HepG2 (cell line): ENCODE data around the gene TMEM269. TPM values are rescaled to one million over a fixed set of nuclear protein-coding genes. Genes with fewer than 3 reads are reported as not detected.

Source experiments
- AFF4 ChIP-seq: sonication (generic); formaldehyde crosslinking; IDR thresholded peaks from 2 replicates; pipeline ENCODE4 v1.4.0; 2020; ENCODE audit warnings: missing genetic modification reagents
- BRF2 ChIP-seq: sonication (generic); formaldehyde crosslinking; IDR thresholded peaks from 2 replicates; pipeline ENCODE4 v1.8.1; 2022; ENCODE audit warnings: mild to moderate bottlenecking, missing genetic modification reagents
- EEA1 ChIP-seq: sonication (generic); formaldehyde crosslinking; IDR thresholded peaks from 2 replicates; pipeline ENCODE4 v1.5.1; 2020; ENCODE audit warnings: mild to moderate bottlenecking, missing genetic modification reagents, borderline replicate concordance
- HOXA3 ChIP-seq: sonication (generic); formaldehyde crosslinking; IDR thresholded peaks from 2 replicates; pipeline ENCODE4 v1.5.0; 2020; ENCODE audit warnings: missing genetic modification reagents
- RELA ChIP-seq: sonication (generic); formaldehyde crosslinking; IDR thresholded peaks from 2 replicates; pipeline ENCODE4 v1.4.0; 2020; ENCODE audit warnings: missing genetic modification reagents
- TBX3 ChIP-seq: fragments of 450-650 bp; IDR thresholded peaks from 2 replicates; pipeline ENCODE4 v1.6.1; 2017; ENCODE audit warnings: antibody characterized with exemption, mild to moderate bottlenecking, inconsistent platforms, borderline replicate concordance
- THRA ChIP-seq: sonication (generic); formaldehyde crosslinking; IDR thresholded peaks from 2 replicates; pipeline ENCODE4 v1.4.0; 2020; ENCODE audit warnings: missing genetic modification reagents, borderline replicate concordance
- XBP1 ChIP-seq: sonication (generic); formaldehyde crosslinking; IDR thresholded peaks from 2 replicates; pipeline ENCODE4 v1.5.0; 2020; ENCODE audit warnings: missing genetic modification reagents
- ZBTB7A ChIP-seq: sonication (generic); formaldehyde crosslinking; IDR thresholded peaks from 2 replicates; pipeline ENCODE4 v1.8.0; 2022; ENCODE audit warnings: mild to moderate bottlenecking, missing genetic modification reagents
- ZNF256 ChIP-seq: sonication (generic); formaldehyde crosslinking; conservative IDR thresholded peaks from 2 replicates; pipeline ENCODE4 v1.4.0; 2020; ENCODE audit warnings: missing genetic modification reagents
- ZNF800 ChIP-seq: sonication (generic); formaldehyde crosslinking; IDR thresholded peaks from 2 replicates; pipeline ENCODE4 v1.4.0; 2020; ENCODE audit warnings: missing genetic modification reagents
- ZSCAN12 ChIP-seq: sonication (generic); formaldehyde crosslinking; IDR thresholded peaks from 2 replicates; pipeline ENCODE4 v1.9.0; 2021; ENCODE audit warnings: mild to moderate bottlenecking, missing genetic modification reagents
- polyA plus RNA-seq, 8 experiments: library from polyadenylated mRNA; depleted of rRNA in 3 of 8; stranded (reverse) in 7 of 8; unstranded in 1 of 8; fragments of >200 nt; fragmentation: Illumina TruSeq in 4 of 8; extraction: Trizol in 4 of 8; gene quantifications; 2 replicates each; pipeline versions ENCODE4 v1.2.1 to v1.2.3, GENCODE V29; 2011 to 2016; ENCODE audit warnings: low read depth in 4 of 8, missing spikeins in 1 of 8, mixed read lengths in 1 of 8; ENCODE audit not compliant: insufficient read depth in 1 of 8
- total RNA-seq, 5 experiments: library from RNA; depleted of rRNA; stranded (reverse); fragments of >200 nt; fragmentation: Illumina TruSeq; extraction: Trizol; gene quantifications; 2 replicates each; pipeline ENCODE4 v1.2.3, GENCODE V29; 2016; ENCODE audit warnings: low read depth in 1 of 5
- TF ChIP-seq, protein P1 (sequence below): IDR thresholded peaks from 2 replicates; pipeline ENCODE4 v1.6.1; 2018; ENCODE audit warnings: missing genetic modification reagents, mild to moderate bottlenecking, missing compliant biosample characterization
- TF ChIP-seq, protein P2 (sequence below): IDR thresholded peaks from 2 replicates; pipeline ENCODE4 v1.6.1; 2012; ENCODE audit warnings: low read length, improper control_type of control experiment

Gene TMEM269
- total and polyA plus RNA-seq, 2 of the 13 experiments (the other 11 are each of a cell fraction or from before 2014, with no cell fraction given) = 0.15 to 0.21 TPM

DNA sequence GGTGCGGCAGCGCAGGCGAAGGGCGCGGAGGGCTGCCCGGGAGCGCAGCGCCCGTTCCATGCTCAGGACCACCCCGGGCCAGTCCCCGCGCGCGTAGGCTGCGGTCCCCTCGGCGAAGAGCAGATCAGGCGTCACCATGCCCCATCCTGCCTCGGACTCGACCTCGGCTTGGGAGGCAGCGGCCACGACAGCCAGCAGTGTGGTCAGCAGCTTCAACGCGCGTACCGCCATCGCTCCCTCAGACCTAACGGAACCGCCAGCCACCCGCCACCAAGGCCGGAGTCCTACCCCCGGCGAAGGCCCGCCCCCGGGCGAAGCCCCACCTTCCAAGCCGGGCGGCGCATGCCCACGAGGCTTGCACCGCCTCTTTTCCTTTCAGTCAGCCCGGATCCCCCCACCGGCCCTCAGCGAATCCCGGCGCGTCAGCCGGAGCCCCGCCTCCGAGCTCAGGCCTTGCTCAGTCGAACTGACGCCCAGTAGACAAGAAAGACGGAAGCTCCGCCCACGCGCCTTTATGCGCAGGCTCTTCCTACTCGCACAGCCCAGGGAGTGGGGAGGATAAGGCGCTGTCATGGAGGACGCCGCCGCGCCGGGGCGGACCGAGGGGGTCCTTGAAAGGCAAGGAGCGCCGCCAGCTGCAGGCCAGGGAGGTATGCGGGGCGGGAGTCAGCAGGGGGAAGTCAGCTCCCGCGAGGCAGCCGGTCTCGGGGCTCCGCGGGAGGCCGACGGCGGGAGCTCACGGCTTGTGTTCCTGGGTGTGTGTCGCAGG, 17.9 kb upstream of the TMEM269 start, which contains the start of the genes C1orf50 and P3H1 (continued):
- no peak for TF ChIP-seq ZNF800
- no peak for TF ChIP-seq AFF4 (CRISPR knock-in tag)
- TF ChIP-seq BRF2 (CRISPR knock-in tag) = no peak
- no peak for TF ChIP-seq XBP1 (CRISPR knock-in tag)
- TF ChIP-seq ZNF256 (CRISPR knock-in tag) = no peak
- TF ChIP-seq, protein P1, sequence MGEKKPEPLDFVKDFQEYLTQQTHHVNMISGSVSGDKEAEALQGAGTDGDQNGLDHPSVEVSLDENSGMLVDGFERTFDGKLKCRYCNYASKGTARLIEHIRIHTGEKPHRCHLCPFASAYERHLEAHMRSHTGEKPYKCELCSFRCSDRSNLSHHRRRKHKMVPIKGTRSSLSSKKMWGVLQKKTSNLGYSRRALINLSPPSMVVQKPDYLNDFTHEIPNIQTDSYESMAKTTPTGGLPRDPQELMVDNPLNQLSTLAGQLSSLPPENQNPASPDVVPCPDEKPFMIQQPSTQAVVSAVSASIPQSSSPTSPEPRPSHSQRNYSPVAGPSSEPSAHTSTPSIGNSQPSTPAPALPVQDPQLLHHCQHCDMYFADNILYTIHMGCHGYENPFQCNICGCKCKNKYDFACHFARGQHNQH = no peak
- TF ChIP-seq EEA1 (CRISPR knock-in tag) = 0 out of 2 replicates have a peak, but pooled peaks have one; percentile 39
- TF ChIP-seq THRA (CRISPR knock-in tag) = no peak; the same call in 1 of the 2 replicates
- TF ChIP-seq TBX3 = no peak
- TF ChIP-seq, protein P2, sequence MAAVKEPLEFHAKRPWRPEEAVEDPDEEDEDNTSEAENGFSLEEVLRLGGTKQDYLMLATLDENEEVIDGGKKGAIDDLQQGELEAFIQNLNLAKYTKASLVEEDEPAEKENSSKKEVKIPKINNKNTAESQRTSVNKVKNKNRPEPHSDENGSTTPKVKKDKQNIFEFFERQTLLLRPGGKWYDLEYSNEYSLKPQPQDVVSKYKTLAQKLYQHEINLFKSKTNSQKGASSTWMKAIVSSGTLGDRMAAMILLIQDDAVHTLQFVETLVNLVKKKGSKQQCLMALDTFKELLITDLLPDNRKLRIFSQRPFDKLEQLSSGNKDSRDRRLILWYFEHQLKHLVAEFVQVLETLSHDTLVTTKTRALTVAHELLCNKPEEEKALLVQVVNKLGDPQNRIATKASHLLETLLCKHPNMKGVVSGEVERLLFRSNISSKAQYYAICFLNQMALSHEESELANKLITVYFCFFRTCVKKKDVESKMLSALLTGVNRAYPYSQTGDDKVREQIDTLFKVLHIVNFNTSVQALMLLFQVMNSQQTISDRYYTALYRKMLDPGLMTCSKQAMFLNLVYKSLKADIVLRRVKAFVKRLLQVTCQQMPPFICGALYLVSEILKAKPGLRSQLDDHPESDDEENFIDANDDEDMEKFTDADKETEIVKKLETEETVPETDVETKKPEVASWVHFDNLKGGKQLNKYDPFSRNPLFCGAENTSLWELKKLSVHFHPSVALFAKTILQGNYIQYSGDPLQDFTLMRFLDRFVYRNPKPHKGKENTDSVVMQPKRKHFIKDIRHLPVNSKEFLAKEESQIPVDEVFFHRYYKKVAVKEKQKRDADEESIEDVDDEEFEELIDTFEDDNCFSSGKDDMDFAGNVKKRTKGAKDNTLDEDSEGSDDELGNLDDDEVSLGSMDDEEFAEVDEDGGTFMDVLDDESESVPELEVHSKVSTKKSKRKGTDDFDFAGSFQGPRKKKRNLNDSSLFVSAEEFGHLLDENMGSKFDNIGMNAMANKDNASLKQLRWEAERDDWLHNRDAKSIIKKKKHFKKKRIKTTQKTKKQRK = no peak
- 0 out of 2 replicates have a peak, but pooled peaks have one; percentile 56 for TF ChIP-seq RELA (CRISPR knock-in tag)
- peak; percentile 66; the same call in 1 of the 2 replicates for TF ChIP-seq HOXA3
- peak; percentile 80; the same call in 1 of the 2 replicates for TF ChIP-seq ZSCAN12 (CRISPR knock-in tag)
- TF ChIP-seq ZBTB7A (CRISPR knock-in tag) = peak; percentile 50; the same call in 1 of the 2 replicates
